Thyroid gland (tissue), 4 donors: ENCODE data around the gene A2M.

Source experiments
- CTCF ChIP-seq, 6 experiments: fragments of 200-600 bp in 3 of 6; fragments of 450-650 bp in 3 of 6; sonication (generic) in 3 of 6; IDR thresholded peaks; one replicate each; pipeline ENCODE4 v1.5.1; 2016 to 2019; ENCODE audit warnings: antibody characterized with exemption in 6 of 6, mild to moderate bottlenecking in 2 of 6, inconsistent platforms in 1 of 6, moderate library complexity in 1 of 6
- POLR2A ChIP-seq, 2 donors: fragments of 450-650 bp; IDR thresholded peaks; one replicate each; pipeline ENCODE4 v1.6.1; 2017; ENCODE audit warnings: antibody characterized with exemption in 2 of 2, mild to moderate bottlenecking in 2 of 2, moderate library complexity in 1 of 2

- no peak for TF ChIP-seq CTCF (IDR thresholded peaks at IDR 0.05)
- TF ChIP-seq POLR2A (IDR thresholded peaks at IDR 0.05), result no peak
Measured at GRCh38 chr12:9148926-9149325, 33.2 kb upstream of the A2M start.
